NCI-H748 (cell line): ENCODE measurements around the gene GGT6.

Experiments
- DNase-seq: peaks from one replicate; lab custom pipeline; 2025; ENCODE audit not compliant: unreplicated experiment; lab: John Stamatoyannopoulos, UW

Gene GGT6

DNA sequence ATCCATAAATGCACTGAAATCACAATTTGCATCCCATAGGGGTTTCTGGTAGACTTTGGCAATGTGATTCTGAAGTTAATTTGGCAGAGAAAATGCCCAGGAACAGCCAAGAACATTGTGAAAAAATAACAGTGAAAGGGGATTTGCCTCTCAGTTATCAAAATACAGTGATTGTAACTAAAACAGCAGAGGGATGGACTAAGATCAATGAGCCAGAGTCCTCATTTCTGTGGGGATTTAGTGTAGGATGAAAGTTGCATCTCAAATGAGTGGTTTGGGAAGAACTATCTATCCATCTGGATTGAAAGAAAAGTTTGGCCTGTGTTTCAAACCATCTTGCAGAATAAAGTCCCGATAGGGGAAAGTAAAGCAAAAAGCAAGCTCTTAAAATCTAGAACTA, 33.2 kb downstream of the GGT6 start:
- no peak for DNase-seq

DNA sequence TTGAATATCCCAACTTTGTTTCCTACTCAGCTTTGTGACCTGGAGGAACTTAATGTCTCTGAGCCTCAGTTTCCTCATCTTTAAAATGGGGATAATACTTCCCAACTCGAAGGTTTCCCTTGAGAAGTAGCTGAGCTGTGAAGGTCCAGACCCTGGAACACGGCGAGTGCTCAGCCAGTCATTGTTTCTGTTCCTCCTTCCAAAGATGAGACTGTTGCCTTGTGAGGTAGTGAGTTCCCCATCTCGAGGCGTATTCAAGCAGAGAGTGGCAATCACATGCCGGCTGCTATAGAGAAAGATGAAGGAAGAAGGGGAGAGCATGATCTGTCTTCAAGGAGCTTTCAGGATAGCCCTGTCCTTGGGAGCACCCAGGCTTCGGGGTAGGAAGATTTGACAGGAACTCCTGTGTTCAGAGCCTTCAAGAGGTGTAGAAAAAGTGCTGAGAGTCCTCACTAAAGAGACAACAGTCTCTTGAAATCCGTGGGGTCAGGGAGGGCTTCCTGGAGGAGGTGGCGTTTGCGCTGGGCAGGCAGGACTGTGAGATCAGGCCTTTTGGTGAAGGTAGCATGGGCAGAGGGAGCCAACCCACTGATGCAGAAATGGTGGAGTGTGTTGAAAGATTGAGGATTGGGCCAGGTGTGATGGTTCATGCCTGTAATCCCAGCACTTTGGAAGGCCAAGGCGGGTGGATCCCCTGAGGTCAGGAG, 34.5 kb downstream of the GGT6 start:
- no peak for DNase-seq

DNA sequence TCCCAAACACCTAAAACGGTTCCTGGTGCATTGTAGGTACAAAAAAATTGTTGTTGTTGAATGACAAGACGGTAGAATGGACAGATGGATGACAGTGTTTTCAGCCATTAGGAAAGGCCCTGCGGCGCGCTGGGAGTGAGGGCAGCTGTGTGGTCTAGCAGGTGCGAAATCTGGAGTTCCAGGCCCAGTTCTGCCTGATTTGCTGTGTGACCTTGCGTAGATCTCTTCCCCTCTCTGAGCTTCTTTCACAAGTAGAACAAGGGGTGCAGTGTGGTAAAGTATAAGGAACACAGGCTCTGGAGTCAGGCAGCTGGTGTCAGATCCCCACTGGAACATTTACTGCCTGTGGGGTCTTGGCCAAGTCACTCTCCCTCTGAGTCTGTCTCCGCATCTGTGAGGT, 36.4 kb downstream of the GGT6 start:
- DNase-seq = no peak

DNA sequence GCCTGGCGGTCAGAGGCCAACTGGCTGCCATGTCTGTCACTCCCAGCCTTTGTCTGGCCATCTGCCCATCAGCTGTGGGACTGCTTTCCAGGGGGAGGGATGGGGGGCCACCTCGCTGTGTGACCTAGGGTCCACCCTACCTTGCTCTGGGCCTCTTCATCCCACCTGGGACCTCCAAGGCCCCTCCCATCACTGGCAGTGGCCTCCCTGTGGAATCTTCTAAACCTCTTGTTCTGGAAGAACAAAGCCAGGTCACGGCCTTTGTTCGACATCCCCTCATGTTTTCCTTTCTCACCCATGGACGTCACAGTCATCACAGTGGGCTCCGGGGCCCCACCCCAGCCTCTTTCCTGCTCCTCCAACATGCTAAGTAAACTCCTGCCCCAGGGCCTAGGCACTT, 37.7 kb downstream of the GGT6 start:
- DNase-seq = no peak

DNA sequence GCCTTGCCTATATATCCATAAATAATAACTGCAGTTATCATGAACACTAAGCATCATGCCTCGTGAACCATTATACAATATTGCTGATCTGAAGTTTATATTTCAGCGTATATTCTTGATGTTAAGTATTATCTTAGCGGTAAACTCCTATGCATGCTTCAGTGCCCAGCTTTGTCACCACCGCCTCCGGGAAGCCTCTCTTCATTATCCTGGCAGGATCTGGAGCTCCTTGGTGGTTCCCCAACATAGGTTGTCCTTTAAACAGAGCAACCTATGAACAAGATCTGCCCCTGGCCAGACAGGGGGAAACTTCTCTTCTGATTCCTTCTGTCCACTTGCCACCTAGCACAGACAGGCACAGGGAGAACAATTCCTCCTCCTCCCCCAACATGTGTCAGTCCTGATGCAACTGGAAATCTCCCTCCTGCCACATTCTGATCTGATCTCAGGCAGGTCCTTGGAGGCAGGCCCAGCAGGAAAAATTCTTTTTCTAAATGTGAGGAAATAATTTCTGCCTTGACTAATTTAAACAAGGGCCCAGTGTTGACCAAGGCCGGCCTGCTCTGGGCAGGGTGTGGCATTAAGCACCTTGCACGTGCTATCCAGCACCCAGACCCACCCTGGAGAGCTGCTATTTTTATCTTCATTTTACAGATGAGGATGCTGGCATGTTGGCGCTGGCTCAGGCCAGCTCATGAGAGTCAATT, 39.3 kb downstream of the GGT6 start:
- no peak for DNase-seq

DNA sequence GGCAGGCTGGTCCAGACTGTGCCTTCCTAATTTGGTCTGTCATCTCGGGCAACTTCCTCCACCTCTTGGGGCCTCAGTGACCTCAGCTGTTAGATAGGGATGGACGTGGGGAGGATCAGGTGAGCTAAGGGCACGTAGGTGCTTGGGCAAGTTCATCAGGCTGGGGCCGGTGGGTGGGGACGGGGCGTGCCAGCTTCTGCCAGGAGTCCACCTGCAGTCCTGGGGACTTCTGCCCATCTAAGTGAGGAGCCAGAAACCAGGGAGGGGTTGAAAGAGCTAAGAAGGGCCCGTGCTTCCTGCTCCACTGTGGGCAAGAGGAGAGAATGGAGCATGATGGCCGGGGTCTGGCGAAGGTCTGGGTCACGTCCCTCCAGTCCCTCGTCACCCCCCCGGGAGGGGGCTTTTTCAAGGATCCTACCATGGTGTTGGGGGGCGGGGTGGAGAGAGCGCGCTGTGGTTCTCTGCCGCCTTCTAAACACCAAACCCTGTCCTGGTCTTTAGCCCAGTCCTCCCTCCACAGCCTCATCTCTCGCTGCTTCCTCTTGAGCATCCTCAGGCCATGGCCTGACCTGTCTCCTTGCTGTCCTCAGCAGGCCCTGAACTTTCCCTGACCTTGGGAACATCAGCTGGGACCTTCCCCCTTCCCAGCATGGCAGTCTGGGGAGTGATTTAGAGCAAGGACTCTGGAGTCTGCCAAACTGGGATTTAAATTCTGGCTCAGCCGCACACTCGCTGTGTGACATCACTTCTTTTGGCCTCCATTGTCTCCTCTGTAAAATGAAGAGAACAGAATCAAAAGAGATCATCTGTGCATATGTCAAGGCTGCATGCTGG, 40.1 kb downstream of the GGT6 start:
- DNase-seq = no peak

DNA sequence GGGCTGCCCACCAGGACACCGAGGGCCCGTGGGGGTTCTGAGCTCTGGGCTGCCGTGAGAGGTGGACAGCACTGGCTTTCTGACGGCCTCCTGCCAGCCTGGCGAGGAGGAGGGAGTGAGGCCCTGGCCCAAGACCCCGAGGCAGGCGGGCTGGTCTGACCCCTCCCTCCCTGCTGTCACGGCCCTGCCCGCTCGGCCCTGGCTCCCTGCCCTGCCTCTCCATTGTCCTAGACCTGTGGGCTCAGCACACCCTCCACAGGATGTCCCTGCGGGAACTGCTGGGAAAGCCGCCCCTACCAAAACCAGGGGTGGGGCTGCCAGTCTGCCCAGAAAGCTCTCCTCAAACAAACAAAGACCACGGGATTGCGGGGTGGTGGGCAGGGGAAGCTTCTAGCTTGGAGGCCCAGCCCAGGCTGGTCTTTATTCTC, 41.0 kb downstream of the GGT6 start:
- no peak for DNase-seq

DNA sequence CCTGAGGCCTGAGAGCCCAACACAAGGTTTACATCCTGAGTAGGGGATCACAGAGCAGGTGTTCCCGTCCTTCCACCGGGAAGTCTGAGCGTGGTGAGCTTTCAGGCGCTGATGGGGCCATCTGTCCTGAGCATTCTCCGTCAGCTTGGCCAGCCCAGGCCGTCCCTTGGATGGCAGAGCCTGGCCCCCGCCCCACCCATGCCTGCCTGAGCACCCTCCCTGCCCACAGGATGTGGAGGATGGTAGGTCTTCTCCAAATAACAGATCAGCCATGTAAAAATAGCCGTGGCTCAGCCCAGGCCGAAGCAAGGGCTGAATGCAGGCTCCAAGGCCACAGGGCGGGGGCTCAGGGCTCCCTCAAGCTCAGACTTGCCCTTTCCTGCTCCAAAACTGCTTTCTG, 41.5 kb downstream of the GGT6 start:
- no peak for DNase-seq

DNA sequence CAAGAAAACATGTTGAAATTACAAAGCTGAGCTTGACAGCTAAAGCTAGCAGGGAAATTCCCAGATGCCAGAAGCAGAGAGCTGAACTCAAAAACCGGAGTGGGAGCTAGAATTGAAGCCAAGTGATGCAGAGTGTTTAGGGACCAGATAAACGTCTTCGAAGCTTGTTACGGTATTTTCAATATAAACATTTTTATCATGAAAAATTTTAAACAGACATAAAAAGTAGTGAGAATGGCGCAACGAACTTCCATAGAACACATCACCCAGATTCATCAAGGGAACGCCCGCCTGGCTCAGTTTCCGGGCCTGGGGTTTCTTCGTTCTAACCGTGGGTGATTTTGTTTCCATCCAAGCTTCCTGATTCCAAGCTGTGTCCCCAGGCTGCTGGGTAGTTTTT, 43.6 kb downstream of the GGT6 start:
- DNase-seq = no peak

DNA sequence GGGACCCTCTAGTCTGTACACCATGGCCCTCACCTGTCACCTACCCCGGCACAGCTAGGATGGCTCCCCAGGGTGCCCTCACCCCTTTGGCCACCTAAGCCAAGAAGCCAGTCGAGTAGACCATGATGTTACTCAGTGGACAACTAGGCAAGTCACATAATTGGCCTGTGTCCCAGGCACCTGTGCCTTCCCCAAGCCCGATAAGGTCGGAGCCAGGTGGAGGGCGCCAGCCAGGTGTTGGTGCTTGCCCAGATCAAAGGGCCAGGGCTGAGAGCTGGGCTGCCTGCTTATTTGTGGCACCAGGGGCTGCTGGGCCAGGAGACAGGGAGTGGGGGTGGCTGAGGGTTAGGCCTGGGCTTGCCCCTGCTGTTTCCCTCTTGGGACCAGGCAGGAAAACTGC, 44.9 kb downstream of the GGT6 start:
- DNase-seq = no peak

DNA sequence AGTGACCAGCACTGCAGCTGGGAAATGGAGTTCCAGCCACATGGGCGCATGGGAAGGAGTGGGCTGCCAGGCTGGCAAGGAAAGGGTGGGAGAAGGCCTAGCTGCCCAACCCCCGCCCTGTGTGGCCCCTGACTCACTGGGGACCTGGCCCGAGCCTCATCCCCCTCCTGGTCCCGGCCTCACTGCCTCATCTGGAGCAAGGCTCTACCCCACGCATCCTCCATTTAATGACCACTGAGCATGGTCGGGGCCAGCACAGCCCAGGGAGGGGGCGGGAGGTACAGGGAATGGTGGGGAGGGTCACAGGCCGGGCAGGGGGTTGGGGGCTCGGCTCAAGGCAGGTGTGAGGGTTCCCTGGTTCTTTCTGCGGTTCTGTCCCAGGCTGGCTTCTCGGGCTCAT, 45.6 kb downstream of the GGT6 start:
- no peak for DNase-seq

DNA sequence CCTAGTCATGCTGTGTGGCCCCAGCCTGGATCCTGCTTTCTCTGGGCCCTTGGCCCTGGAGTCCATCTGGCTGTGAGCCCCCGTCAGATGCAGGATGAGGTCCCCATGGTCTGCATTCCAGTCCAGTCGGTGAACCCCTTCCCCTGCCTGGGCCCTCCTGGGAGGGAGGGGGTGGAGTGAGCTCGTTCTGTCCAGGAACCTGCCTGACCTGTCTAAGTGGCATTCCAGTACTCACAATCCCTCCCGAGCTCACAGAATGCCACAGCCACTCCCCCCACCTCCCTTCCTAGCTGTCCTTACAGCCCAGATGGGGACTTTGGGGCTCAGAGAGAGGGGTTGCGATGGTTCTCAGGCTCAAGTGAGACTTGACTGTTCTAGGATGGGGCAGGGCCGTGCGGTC, 46.2 kb downstream of the GGT6 start:
- DNase-seq = no peak

DNA sequence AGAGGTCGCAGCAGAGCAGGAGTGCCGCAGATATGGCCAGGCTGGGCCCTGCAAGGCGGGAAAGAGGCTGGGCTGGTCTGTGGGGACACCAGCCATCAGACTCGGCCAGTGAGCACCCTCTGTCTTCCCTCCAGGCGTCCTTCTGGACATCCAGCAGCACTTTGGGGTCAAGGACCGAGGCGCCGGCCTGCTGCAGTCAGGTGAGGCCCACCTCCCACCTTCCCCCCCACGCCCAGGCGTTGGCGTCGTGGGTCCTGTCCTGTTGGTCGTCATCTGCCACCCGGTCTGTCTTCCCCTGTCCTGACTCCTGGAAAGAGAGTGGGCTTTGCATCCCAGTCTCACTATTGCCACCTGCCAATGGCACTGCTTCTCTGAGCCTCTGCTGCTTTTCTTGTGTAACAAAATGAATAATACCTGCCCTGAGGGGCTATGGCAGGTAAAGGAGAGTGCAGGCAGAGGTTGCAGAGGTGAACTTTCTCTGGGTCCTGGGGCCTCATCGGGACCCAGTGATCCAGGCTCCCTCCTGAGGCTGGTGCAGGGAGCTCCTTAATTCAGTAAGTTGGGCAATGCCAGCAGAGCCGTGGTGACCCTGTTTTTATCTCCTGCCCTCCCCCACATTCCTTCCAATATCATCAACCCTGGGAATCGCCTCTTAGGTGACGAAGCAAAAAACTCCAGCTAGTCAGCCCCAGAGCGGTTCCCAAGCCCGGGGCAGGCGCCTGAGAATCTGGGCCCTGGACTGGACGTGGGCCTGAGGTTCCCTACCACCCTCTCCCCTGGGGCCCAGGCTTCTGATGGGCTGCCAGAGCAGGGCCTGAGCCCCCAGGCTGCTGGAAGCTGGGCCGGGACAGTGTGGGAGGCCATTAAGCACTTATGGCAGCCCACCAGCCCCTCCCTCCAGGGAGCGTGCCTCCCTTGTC, 47.0 kb downstream of the GGT6 start:
- DNase-seq = no peak

DNA sequence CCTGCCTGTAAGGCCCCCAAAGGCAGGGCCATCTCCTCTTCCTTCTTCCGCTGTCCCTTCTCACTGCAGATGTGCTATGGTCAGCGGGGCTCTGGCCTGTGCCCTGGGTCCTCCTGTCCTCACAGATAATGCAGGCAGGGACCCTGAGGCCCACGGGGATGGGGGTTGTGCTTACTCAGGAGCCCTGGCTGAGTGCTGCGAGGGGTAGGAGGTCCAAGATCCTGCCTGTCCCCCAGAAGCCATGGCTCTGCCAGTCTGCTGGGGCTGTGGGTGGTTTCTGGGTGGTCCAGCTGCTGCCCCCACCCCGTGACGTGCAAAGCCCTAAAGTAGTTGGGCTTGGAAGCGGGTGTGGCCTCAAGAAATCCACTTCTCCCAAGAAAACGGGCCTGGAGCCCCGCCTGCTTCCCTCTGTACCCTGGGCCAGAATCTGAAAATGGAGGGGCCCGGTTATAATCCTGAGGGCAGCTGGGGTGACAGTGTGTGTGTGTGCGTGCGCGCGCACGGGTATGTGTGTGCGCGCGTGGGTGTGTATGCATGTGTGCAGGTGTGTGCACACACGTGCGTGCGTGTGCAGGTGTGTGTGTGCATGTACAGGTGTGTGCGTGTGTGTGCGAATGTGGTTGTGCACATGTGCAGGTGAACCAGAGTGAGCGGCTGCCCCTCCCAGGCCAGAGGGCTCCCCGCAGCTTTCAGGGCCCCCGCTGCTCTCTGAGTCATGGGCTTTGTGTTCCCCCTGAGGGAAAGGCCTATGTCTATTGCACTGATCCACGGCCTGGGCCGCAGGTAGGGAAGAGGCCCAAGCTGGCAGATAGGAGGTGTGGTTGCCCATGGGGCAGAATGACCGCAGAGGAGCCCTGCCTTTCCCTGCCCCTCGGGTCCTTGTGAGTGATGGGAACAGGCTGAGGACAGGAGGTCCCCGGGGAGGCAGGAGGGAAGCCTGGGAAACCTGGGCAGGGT, 47.9 kb downstream of the GGT6 start:
- no peak for DNase-seq

DNA sequence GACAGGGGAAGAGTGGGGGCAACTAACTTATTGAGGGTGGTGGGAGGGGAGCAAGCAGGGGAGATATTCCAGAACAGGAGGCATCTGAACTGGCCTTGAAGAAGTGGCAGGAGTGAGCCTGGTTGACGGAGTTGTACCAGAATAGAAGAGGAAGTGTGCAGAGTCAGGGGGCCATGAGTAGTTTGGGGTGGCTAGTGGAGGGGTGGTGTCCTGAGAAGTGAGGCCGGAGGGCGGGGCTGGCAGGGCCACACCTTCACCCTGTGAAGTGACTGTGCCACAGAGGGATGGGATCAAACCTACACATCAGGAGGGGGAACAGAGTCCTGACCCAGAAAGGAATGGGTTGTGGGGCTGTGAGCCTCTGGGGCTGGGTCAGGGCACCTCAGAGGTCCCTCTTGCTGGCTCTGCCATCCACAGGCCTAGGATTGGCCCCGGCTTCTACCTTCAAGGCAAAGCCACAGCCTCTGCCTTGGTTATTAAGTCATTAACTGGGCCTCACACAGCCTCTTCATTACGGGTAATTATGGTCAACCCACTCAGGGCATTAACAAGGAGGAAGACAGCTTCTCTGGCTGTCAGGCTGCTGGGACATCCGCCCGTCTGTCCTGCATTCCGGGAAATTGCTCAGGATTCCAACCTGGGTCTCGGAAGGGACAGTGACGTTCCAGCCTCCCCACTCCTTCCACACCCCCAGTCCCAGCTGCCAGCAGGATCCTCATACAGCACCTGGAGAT, 49.0 kb downstream of the GGT6 start:
- DNase-seq = no peak

DNA sequence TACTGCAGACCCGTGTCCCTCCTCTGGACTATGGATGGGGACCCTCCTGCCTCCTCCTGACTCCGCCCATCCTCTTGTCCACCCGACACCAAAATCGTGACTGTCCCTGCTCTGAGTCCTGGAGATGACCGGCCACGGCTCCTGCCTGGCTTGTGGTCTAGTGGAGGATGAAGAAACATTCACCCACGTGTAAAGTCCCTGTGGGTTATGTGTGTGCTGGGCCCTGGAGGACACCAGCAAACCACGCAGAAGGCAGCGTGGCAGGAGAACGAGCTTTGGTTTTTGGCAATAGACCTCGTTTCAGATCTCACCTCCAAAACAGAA, 49.8 kb downstream of the GGT6 start:
- DNase-seq = no peak

DNA sequence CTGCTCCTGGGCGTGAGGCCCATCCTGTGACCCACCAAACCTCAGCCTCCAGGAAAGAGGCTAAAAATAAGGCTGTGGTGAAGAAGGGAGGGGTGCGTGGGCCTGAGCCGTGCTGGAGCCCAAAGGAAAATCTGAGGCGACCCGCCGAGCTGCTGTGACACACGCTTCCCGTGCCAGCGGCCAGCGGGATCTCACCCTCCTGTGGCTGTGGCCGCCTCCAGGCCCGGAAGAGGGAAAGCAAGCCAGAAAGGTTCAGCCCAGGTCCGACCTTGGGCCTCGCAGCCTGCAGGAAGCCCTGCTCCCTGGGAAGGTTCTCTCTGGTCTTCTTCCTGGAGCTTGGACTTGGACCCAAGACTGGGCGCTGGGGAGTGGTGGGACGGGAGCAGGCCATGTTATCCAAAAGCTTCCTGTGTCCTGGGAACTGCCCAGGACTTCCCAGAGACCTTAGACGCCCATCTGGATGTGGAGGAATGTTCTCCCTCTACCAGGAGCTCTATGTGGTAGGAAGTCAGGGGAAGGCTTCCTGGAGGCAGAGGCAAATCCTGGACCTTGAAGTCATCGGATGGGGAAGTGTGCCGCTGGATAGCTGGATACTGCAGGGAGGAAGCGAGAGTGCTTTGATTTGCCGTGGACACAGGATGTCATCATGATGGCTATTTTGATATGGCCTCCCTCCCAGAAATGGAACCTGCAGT, 50.3 kb downstream of the GGT6 start:
- DNase-seq = no peak

DNA sequence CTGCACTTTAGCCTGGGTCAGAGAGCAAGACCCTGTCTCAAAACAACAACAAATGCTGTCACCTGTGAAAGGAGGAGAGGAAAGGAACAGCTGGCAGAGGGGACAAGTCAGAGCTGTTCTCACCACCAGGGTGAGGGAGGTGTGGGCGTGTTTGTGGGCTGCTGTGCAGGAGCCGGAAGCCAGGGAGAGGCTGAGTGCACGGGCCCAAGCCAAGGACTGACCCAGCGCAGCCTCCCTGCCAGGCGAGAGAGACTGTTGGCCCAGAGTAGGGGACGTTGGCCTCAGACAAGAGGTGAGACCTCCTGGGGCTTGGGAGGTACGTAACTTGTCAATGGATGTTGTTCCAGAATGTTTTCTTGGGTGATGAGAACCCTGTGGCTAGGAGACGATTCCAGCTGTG, 51.0 kb downstream of the GGT6 start:
- DNase-seq = no peak

DNA sequence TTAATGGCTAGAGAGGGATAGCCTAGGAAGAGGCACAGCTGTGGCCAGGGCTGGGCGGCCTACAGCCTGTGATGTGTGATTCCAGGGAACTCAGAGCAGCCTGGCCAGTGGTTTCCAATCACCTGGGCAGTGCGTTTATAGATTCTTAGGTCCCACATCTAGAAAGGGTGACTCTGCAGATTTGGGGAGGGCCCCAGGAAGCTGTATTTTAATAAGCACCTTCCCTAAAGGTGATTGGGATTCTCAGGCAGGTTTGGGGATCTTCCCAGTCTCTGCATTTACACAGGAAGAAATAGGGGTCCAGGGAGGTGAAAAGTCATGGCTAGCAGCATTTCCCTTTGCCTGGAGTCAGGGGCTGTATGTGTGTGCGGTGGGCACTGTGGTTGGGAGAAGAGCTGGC, 52.2 kb downstream of the GGT6 start:
- no peak for DNase-seq
